CD14-positive monocyte (primary cell): ENCODE data around the gene MAP1LC3B. TPM values are rescaled to one million over a fixed set of nuclear protein-coding genes. Genes with fewer than 3 reads are reported as not detected.

ENCODE experiments used
- DNase-seq, 3 donors: peaks; one replicate each; pipeline ENCODE4 v3.0.0-alpha.2; 2011 to 2022
- H2AFZ ChIP-seq: 2 replicates; pipeline ENCODE4 v1.6.0; 2012; ENCODE audit warnings: mild to moderate bottlenecking, low read depth, low read length, inconsistent platforms; ENCODE audit not compliant: insufficient read depth, poor library complexity, severe bottlenecking
- H3K27ac ChIP-seq, 2 donors: 1 replicate in 1 of 2; 2 replicates in 1 of 2; pipeline ENCODE4 v1.5.1; 2012 to 2013; ENCODE audit warnings: low read length in 2 of 2, control low read depth in 1 of 2, inconsistent platforms in 1 of 2, low read depth in 1 of 2, mild to moderate bottlenecking in 1 of 2
- H3K27me3 ChIP-seq, 2 donors: one replicate each; pipeline versions ENCODE4 v1.6.0 to v1.6.1; 2011 to 2013; ENCODE audit warnings: low read length in 2 of 2; ENCODE audit not compliant: control insufficient read depth in 2 of 2, insufficient read depth in 2 of 2
- H3K36me3 ChIP-seq, 2 donors: replicated peaks in 1 of 2; 1 replicate in 1 of 2; 2 replicates in 1 of 2; pipeline versions ENCODE4 v1.5.1 to v1.6.1; 2012 to 2013; ENCODE audit warnings: low read length in 2 of 2, control low read depth in 1 of 2, inconsistent platforms in 1 of 2, mild to moderate bottlenecking in 1 of 2; ENCODE audit not compliant: insufficient read depth in 2 of 2, control insufficient read depth in 1 of 2
- H3K4me1 ChIP-seq, 2 donors: 1 replicate in 1 of 2; 2 replicates in 1 of 2; pipeline versions ENCODE4 v1.5.1 to v1.6.1; 2012 to 2013; ENCODE audit warnings: low read length in 2 of 2, control low read depth in 1 of 2, inconsistent platforms in 1 of 2, mild to moderate bottlenecking in 1 of 2, moderate library complexity in 1 of 2; ENCODE audit not compliant: insufficient read depth in 2 of 2, control insufficient read depth in 1 of 2
- H3K4me2 ChIP-seq: replicated peaks from 2 replicates; pipeline ENCODE3; 2012; ENCODE audit warnings: low read length, moderate library complexity, mild to moderate bottlenecking; ENCODE audit not compliant: poor library complexity, severe bottlenecking; ENCODE audit errors: extremely low read depth
- H3K4me3 ChIP-seq, 3 experiments: fragments of 200-600 bp in 1 of 3; sonication (generic) in 1 of 3; replicated peaks in 1 of 3; 1 replicate in 2 of 3; 2 replicates in 1 of 3; pipeline ENCODE4 v1.5.1; 2011 to 2013; ENCODE audit warnings: low read length in 3 of 3, mild to moderate bottlenecking in 3 of 3, control low read depth in 2 of 3, low read depth in 2 of 3, inconsistent platforms in 1 of 3, moderate library complexity in 1 of 3
- H3K79me2 ChIP-seq: 2 replicates; pipeline ENCODE4 v1.6.0; 2012; ENCODE audit warnings: mild to moderate bottlenecking, control low read depth, inconsistent platforms, low read length, moderate library complexity; ENCODE audit not compliant: insufficient read depth
- H3K9ac ChIP-seq: 2 replicates; pipeline ENCODE4 v1.6.0; 2017; ENCODE audit warnings: low read length, mild to moderate bottlenecking; ENCODE audit not compliant: insufficient read depth, poor library complexity, severe bottlenecking
- H3K9me3 ChIP-seq, 2 donors: replicated peaks in 1 of 2; 1 replicate in 1 of 2; 2 replicates in 1 of 2; pipeline versions ENCODE4 v1.5.1 to v1.6.1; 2012 to 2013; ENCODE audit warnings: low read length in 2 of 2, control low read depth in 1 of 2; ENCODE audit not compliant: control insufficient read depth in 1 of 2, insufficient read depth in 1 of 2
- H4K20me1 ChIP-seq: 2 replicates; pipeline ENCODE4 v1.6.0; 2012; ENCODE audit warnings: mild to moderate bottlenecking, low read length, control low read depth, moderate library complexity; ENCODE audit not compliant: insufficient read depth
- H3K27ac Mint-ChIP-seq, 7 donors: one replicate each; pipeline ENCODE4 v1.8.0; 2020; ENCODE audit warnings: mild to moderate bottlenecking in 7 of 7, mixed read lengths in 7 of 7, moderate library complexity in 6 of 7, inconsistent platforms in 2 of 7
- H3K27me3 Mint-ChIP-seq, 3 donors: one replicate each; pipeline ENCODE4 v1.8.0; 2021 to 2022; ENCODE audit warnings: low read depth in 3 of 3, mild to moderate bottlenecking in 3 of 3, mixed read lengths in 3 of 3, moderate library complexity in 3 of 3, inconsistent platforms in 1 of 3
- H3K36me3 Mint-ChIP-seq, 2 donors: one replicate each; pipeline ENCODE4 v1.8.0; 2020; ENCODE audit warnings: mixed read lengths in 2 of 2, inconsistent platforms in 1 of 2, mild to moderate bottlenecking in 1 of 2
- H3K4me1 Mint-ChIP-seq: one replicate; pipeline ENCODE4 v1.8.0; 2020; ENCODE audit warnings: mild to moderate bottlenecking, mixed read lengths
- H3K4me3 Mint-ChIP-seq, 2 donors: one replicate each; pipeline ENCODE4 v1.8.0; 2020; ENCODE audit warnings: mild to moderate bottlenecking in 2 of 2, mixed read lengths in 2 of 2, moderate library complexity in 1 of 2
- H3K9me3 Mint-ChIP-seq, 7 donors: one replicate each; pipeline ENCODE4 v1.8.0; 2020 to 2022; ENCODE audit warnings: mixed read lengths in 7 of 7, mild to moderate bottlenecking in 6 of 7, moderate library complexity in 6 of 7, inconsistent platforms in 2 of 7
- CTCF ChIP-seq: fragments of 200-600 bp; IDR thresholded peaks from one replicate; pipeline ENCODE4 v1.8.0; 2022; ENCODE audit warnings: antibody characterized with exemption, mild to moderate bottlenecking
- WGBS: methylation state at CpG from one replicate; pipeline ENCODE4 v1.1.5; 2013; ENCODE audit warnings: missing lambda C conversion rate; ENCODE audit not compliant: insufficient coverage; 5-methylcytosine and 5-hydroxymethylcytosine counted together
- intact Hi-C, 2 donors: fragments of 100-400 bp; cut with micrococcal nuclease; formaldehyde crosslinking; loops; one replicate each; pipeline versions ENCODE4 v1.15.0 to v1.15.1; 2023
- polyA plus RNA-seq, 3 donors: library from polyadenylated mRNA; depleted of rRNA in 1 of 3; unstranded in 2 of 3; stranded (reverse) in 1 of 3; fragments of 300-500 nt in 2 of 3; fragments of >200 nt in 1 of 3; fragmentation: Illumina TruSeq in 2 of 3; gene quantifications; 1 replicate in 2 of 3; 2 replicates in 1 of 3; pipeline ENCODE4 v1.2.3, GENCODE V29; 2012 to 2021

The MAP1LC3B gene
- polyA plus RNA-seq, 3 donors, result 102 to 147 (median 140) TPM

DNA sequence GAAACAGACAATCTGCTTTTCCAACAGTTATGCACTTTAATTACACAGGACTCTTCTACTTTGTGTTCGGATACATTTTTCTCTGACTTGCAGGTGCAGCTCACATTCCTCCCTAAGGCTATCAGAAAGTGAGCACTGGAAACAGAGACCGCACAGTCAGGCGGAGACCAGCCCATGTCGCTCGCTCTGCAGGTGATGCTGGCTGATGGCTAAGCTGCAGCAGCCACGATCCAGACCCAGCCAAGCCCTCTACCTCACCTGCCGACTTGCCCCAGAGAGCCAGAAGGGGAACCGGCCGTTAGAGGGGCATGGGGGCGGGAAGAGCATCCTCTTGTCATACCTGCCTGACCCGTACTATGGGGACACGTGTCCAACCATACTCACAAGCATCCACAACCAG is 33.8 kb downstream of the MAP1LC3B start:
- Histone ChIP-seq H3K4me2 (no peak overlapping the region), H3K79me2 (no peaks in the 10 kb centered on the region), H3K9me3 (no peaks in the 10 kb centered on the region), H3K36me3 (peaks cover 12 to 24% of the 10 kb centered on the region in 2 donors), H3K4me1 (no peaks in the 10 kb centered on the region), H3K9ac (no peak overlapping the region), H3K4me3 (no peak overlapping the region), H3K27me3 (no peaks in the 10 kb centered on the region), H2AFZ (no peak overlapping the region), H4K20me1 (peaks cover 4% of the 10 kb centered on the region), H3K27ac (no peak overlapping the region)
- Mint-ChIP-seq H3K9me3 (peaks cover 0 to 3% (median 0%) of the 10 kb centered on the region in 7 donors), H3K4me3 (no peak overlapping the region), H3K27ac (no peak overlapping the region), H3K36me3 (peaks cover 36 to 44% of the 10 kb centered on the region in 2 donors), H3K4me1 (no peaks in the 10 kb centered on the region), H3K27me3 (peaks cover 0 to 4% (median 0%) of the 10 kb centered on the region in 3 donors)
- no peak for DNase-seq
- TF ChIP-seq CTCF, result no peak
- intact Hi-C loops, result no loop called here
- WGBS, result 95% methylated on average over 11 of the region's 12 CpGs

DNA sequence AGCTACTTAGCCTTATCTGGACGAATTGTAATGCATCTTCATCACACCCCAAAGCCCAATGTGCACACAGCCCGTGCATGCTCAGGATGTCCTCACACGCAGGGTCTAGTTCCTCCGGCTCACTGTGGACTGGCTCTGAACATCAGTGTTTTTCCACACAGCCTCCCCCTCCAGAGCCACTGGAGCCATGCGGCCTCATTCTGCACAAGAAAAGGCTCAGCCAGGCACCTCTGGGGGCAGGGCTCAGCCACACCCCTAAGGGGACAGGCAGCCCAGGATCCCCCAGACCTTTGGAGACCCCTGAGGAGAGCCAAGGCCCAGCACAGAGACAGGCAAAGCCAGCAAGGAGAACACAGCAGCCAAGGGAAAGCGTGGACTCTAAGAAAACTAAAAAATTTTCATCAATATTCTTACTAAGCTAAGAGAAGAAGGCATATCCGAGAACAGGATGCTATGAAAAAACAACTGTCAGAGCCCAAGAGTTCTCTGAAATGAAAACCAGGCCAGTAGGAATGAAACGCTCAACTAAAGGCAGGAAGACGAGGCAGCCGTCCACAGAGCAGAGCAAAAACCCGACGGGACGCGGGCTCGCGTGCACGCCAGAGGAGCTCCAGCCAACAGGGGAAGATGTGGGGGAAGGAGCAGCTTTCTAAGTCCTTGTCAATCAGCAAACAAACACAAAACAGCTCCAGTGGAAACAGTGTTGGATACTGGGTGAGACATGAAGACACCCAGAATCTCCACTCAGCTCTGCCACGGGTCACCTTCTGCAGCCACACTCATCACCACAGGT is 34.5 kb downstream of the MAP1LC3B start:
- peak overlapping the region in 1 of 7 donors; percentile 46 for H3K27ac Mint-ChIP-seq

More for the DNA sequence above, 34.5 kb downstream of the MAP1LC3B start:
- H3K27ac ChIP-seq, result no peak overlapping the region
- no peak for DNase-seq
- no peak overlapping the region for H2AFZ ChIP-seq
- peaks cover 0 to 4% (median 2%) of the 10 kb centered on the region in 3 donors for H3K27me3 Mint-ChIP-seq
- peaks cover 0 to 3% (median 0%) of the 10 kb centered on the region in 7 donors for H3K9me3 Mint-ChIP-seq
- no peaks in the 10 kb centered on the region for H3K4me1 Mint-ChIP-seq
- 92% methylated on average over 9 of the region's 18 CpGs for WGBS
- H4K20me1 ChIP-seq, result peaks cover 4% of the 10 kb centered on the region
- no peaks in the 10 kb centered on the region for H3K9me3 ChIP-seq
- TF ChIP-seq CTCF, result no peak
- H3K4me1 ChIP-seq, result no peaks in the 10 kb centered on the region
- H3K36me3 ChIP-seq, result peaks cover 12 to 24% of the 10 kb centered on the region in 2 donors
- no peaks in the 10 kb centered on the region for H3K27me3 ChIP-seq
- intact Hi-C loops, result no loop called here
- no peak overlapping the region for H3K4me3 ChIP-seq
- peaks cover 36 to 45% of the 10 kb centered on the region in 2 donors for H3K36me3 Mint-ChIP-seq
- no peak overlapping the region for H3K4me2 ChIP-seq
- no peaks in the 10 kb centered on the region for H3K79me2 ChIP-seq
- H3K9ac ChIP-seq, result no peak overlapping the region
- H3K4me3 Mint-ChIP-seq, result no peak overlapping the region
